Mesothelial cell of epicardium (in vitro differentiated cells): Measurements from ENCODE around the gene MAG. TPM values are rescaled to one million over a fixed set of nuclear protein-coding genes. Genes with fewer than 3 reads are reported as not detected.

Experiments used
- DNase-seq, 2 experiments: peaks; one replicate each; pipeline ENCODE4 v3.0.0; 2021; ENCODE audit warnings: low spot score in 2 of 2; ENCODE audit not compliant: unreplicated experiment in 2 of 2
- H3K27ac Mint-ChIP-seq: 2 replicates; pipeline ENCODE4 v1.8.0; 2021; ENCODE audit warnings: mixed read lengths
- H3K27me3 Mint-ChIP-seq: 2 replicates; pipeline ENCODE4 v1.8.0; 2021; ENCODE audit warnings: low read depth, mixed read lengths
- H3K36me3 Mint-ChIP-seq: 2 replicates; pipeline ENCODE4 v1.8.0; 2021; ENCODE audit warnings: mixed read lengths
- H3K4me1 Mint-ChIP-seq: 2 replicates; pipeline ENCODE4 v1.8.0; 2021; ENCODE audit warnings: mixed read lengths
- H3K4me3 Mint-ChIP-seq: 2 replicates; pipeline ENCODE4 v1.8.0; 2021; ENCODE audit warnings: mild to moderate bottlenecking, moderate library complexity, mixed read lengths
- H3K9me3 Mint-ChIP-seq: 2 replicates; pipeline ENCODE4 v1.8.0; 2021; ENCODE audit warnings: mixed read lengths
- CTCF ChIP-seq: fragments of 200-600 bp; sonication (generic); IDR thresholded peaks from one replicate; pipeline ENCODE4 v1.5.0; 2021; ENCODE audit warnings: antibody characterized with exemption; ENCODE audit not compliant: unreplicated experiment
- microRNA-seq: library from miRNA; unstranded; fragments of <30 nt; microRNA quantifications from one replicate; pipeline ENCODE4 v1.2.0, GENCODE V29; 2021; ENCODE audit warnings: inconsistent platforms, mixed read lengths
- total RNA-seq: library from RNA; stranded (reverse); gene quantifications from 3 replicates; pipeline ENCODE4 v1.2.1, GENCODE V29; 2021

Gene MAG
- total RNA-seq, 1 donor from 2014 or later, result 26.1 TPM

- Mint-ChIP-seq H3K9me3 (no peaks in the 10 kb centered on the region), H3K4me1 (peaks cover 6% of the 10 kb centered on the region), H3K27ac (no peak overlapping the region), H3K36me3 (no peaks in the 10 kb centered on the region), H3K27me3 (peaks cover 11% of the 10 kb centered on the region), H3K4me3 (no peak overlapping the region)
- DNase-seq, result no peak
- TF ChIP-seq CTCF, result no peak
Observed at GRCh38 chr19:35360880-35361420, 69.0 kb downstream of the MAG start.

- Mint-ChIP-seq H3K36me3 (no peaks in the 10 kb centered on the region), H3K27me3 (peaks cover 13% of the 10 kb centered on the region), H3K4me3 (no peak overlapping the region), H3K4me1 (peaks cover 6% of the 10 kb centered on the region), H3K27ac (no peak overlapping the region), H3K9me3 (no peaks in the 10 kb centered on the region)
- DNase-seq, result no peak
- no peak for TF ChIP-seq CTCF
Observed at GRCh38 chr19:35362261-35363000, 70.5 kb downstream of the MAG start.

GRCh38 chr19:35363001-35363590 lies 71.1 kb downstream of the MAG start:
- no peak for TF ChIP-seq CTCF
- Mint-ChIP-seq H3K36me3 (no peaks in the 10 kb centered on the region), H3K27ac (no peak overlapping the region), H3K9me3 (no peaks in the 10 kb centered on the region), H3K4me3 (no peak overlapping the region), H3K4me1 (peaks cover 3% of the 10 kb centered on the region), H3K27me3 (peaks cover 16% of the 10 kb centered on the region)
- DNase-seq, result peak in 1 of 2 experiments; percentile 11

Small RNAs within 50 kb of the gene (microRNA-seq; reads per million reads assigned to microRNA genes)
- 2.1 reads per million for gene MIR5196

Other genes starting within 250 kb of the MAG start
- gene FXYD3, start 176.3 kb upstream of the MAG start, total RNA-seq, result 5.5 to 8.3 TPM (median 6.6 TPM) in 3 replicates
- gene LGI4, start 157.1 kb upstream of the MAG start, total RNA-seq, result 1.1 to 2.0 TPM (median 1.4 TPM) in 3 replicates
- gene FXYD1, start 153.3 kb upstream of the MAG start, total RNA-seq, result 2.8 to 4.3 TPM (median 3.6 TPM) in 3 replicates
- 0.41 to 1.3 TPM (median 0.69 TPM) in 3 replicates for gene FXYD7, start 148.9 kb upstream of the MAG start, total RNA-seq
- gene FXYD5, start 137.4 kb upstream of the MAG start, total RNA-seq, result 23.1 to 27.0 TPM (median 24.7 TPM) in 3 replicates
- not detected in 3 replicates for gene FAM187B, start 63.4 kb upstream of the MAG start, total RNA-seq
- 48.9 to 54.7 TPM (median 51.9 TPM) in 3 replicates for gene LSR, start 43.2 kb upstream of the MAG start, total RNA-seq
- gene USF2, start 23.2 kb upstream of the MAG start, total RNA-seq, result 135 to 154 TPM (median 137 TPM) in 3 replicates
- 1.2 to 1.6 TPM (median 1.4 TPM) in 3 replicates for gene HAMP, start 9.6 kb upstream of the MAG start, total RNA-seq
- gene CD22, start 37.0 kb downstream of the MAG start, total RNA-seq, result 54.6 to 59.9 TPM (median 56.3 TPM) in 3 replicates
- gene FFAR1, start 55.7 kb downstream of the MAG start, total RNA-seq, result 0.96 to 1.3 TPM (median 1.2 TPM) in 3 replicates
- 0.27 to 0.31 TPM in 2 of 3 replicates, not detected in the other for gene FFAR3, start 66.3 kb downstream of the MAG start, total RNA-seq
- gene GPR42, start 78.9 kb downstream of the MAG start, total RNA-seq, result not detected in 3 replicates
- not detected in 3 replicates for gene FFAR2, start 156.1 kb downstream of the MAG start, total RNA-seq
- gene KRTDAP, start 198.3 kb downstream of the MAG start, total RNA-seq, result 1.9 to 3.3 TPM (median 2.5 TPM) in 3 replicates
- gene DMKN, start 221.5 kb downstream of the MAG start, total RNA-seq, result 161 to 172 TPM (median 171 TPM) in 3 replicates
- gene SBSN, start 236.2 kb downstream of the MAG start, total RNA-seq, result 0.32 to 0.49 TPM (median 0.47 TPM) in 3 replicates
- not detected in 3 replicates for gene GAPDHS, start 241.3 kb downstream of the MAG start, total RNA-seq